ENCODE measurements around the gene PDE12. TPM values are rescaled to one million over a fixed set of nuclear protein-coding genes. Genes with fewer than 3 reads are reported as not detected.
A peak's percentile ranks its signal among the peaks of the same experiment; 100 is the strongest.

The PDE12 gene
- total RNA-seq, 1 experiment from 2014 or later, result 27.7 TPM

DNA sequence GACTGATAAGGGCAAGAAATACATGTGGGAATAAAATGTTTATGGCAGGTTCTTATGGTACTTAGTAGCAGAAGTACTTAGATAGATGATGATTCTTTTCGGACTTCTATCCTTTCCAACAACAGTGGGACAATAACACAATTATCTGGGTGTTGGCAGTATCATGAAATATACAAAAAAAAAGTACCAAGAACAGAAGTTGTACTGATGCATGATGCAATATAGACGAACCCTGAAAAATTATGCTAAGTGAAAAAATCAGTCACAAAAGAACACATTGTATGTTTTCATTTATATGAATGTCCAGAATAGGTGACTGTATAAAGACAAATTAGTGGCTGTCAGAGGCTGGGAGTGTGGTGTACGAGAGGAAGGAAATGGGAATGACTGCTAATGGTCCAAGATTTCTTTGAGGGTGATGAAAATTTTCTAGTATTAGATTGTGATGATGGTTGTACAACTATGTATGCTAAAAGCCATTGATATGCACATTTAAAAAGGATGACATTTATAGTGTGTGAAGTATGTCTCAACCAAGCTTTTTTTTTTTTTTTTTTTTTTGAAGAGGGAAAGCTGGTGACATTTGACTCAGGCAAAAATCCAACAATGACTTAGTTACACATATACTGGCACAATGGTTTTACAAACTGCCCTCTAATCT is 20.0 kb downstream of the PDE12 start:
- Histone ChIP-seq H3K9me2 (replicated peaks; ENCODE audit: insufficient read depth, low read length) (no peaks in the 10 kb centered on the region), H2AFZ (ENCODE audit: low read length) (no peak overlapping the region), H3K4me1 (ENCODE audit: low read length) (peaks cover 5% of the 10 kb centered on the region), H4K20me1 (ENCODE audit: insufficient read depth, low read depth, low read length) (no peaks in the 10 kb centered on the region), H3K36me3 (ENCODE audit: insufficient read depth, low read length) (peaks cover 61% of the 10 kb centered on the region), H3K4me3 (ENCODE audit: low read length) (no peak overlapping the region), H3K79me2 (ENCODE audit: low read length) (peaks cover 83% of the 10 kb centered on the region), H3K27ac (ENCODE audit: low read length) (no peak overlapping the region), H3K27me3 (ENCODE audit: low read length) (no peaks in the 10 kb centered on the region), H3K4me2 (ENCODE audit: low read depth, low read length, poor library complexity, severe bottlenecking) (no peak overlapping the region), H3K9ac (ENCODE audit: low read length) (no peak overlapping the region), H3K9me3 (ENCODE audit: low read length) (no peaks in the 10 kb centered on the region)
- no peak for DNase-seq

DNA sequence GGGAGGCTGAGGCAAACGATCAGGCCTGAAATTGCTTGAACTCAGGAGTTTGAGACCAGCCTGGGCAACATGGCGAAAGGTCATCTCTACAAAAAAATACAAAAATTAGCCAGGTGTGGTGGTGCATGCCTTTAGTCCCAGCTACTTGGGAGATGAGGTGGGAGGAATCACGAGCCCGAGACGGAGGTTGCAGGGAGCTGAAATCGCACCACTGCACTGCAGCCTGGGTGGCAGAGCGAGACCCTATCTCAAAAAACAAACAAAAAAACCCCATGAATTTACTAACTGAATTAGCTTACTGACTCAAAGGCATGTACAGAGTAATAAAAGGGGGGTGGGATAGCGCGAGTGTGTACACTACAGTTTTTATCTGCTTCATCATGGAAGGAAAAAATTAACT is 21.7 kb downstream of the PDE12 start:
- Histone ChIP-seq H3K36me3 (ENCODE audit: insufficient read depth, low read length) (peaks cover 60% of the 10 kb centered on the region), H2AFZ (ENCODE audit: low read length) (no peak overlapping the region), H3K9me2 (replicated peaks; ENCODE audit: insufficient read depth, low read length) (no peaks in the 10 kb centered on the region), H3K27ac (ENCODE audit: low read length) (no peak overlapping the region), H3K4me2 (ENCODE audit: low read depth, low read length, poor library complexity, severe bottlenecking) (no peak overlapping the region), H3K27me3 (ENCODE audit: low read length) (no peaks in the 10 kb centered on the region), H4K20me1 (ENCODE audit: insufficient read depth, low read depth, low read length) (peaks cover 2% of the 10 kb centered on the region; the same call in 1 of the 2 replicates), H3K4me1 (ENCODE audit: low read length) (peaks cover 19% of the 10 kb centered on the region), H3K9ac (ENCODE audit: low read length) (no peak overlapping the region), H3K79me2 (ENCODE audit: low read length) (peaks cover 88% of the 10 kb centered on the region), H3K4me3 (ENCODE audit: low read length) (no peak overlapping the region), H3K9me3 (ENCODE audit: low read length) (no peaks in the 10 kb centered on the region)
- DNase-seq, result no peak

DNA sequence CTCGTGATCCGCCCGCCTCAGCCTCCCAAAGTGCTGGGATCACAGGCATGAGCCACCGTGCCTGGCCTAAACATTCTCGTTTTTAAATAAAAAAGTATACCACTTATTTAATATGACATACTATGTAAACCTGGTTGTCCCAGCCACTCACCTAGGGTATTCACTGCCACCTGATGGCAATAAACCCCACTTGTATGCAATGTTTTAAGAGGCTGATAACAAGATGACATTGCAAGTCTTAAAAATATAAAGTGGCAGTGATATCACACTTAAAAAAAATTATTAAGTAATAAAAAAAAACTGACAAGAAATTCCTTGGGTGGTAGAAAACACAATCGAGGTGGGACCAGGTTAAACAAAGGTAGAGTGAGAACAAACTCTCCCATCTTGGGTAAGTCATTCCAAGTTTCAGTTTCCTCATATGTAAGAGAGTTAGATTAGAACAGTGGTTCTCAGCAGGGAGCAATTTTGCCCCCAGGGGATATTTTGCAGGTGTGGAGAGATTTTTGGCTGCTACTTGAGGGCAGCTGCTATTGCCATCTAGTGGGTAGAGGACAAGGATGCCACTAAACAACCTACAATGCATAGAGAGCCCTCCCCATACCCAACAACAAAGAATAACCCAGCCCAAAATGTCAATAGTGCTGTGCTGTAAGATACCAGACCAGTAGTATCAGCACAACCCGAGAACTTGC is 26.5 kb downstream of the PDE12 start:
- Histone ChIP-seq H3K4me1 (ENCODE audit: low read length) (peaks cover 35% of the 10 kb centered on the region), H3K36me3 (ENCODE audit: insufficient read depth, low read length) (peaks cover 44% of the 10 kb centered on the region), H3K79me2 (ENCODE audit: low read length) (peaks cover 98% of the 10 kb centered on the region), H4K20me1 (ENCODE audit: insufficient read depth, low read depth, low read length) (peaks cover 20% of the 10 kb centered on the region), H3K27ac (ENCODE audit: low read length) (peak overlapping the region; percentile 63), H3K27me3 (ENCODE audit: low read length) (no peaks in the 10 kb centered on the region), H3K4me3 (ENCODE audit: low read length) (no peak overlapping the region), H3K4me2 (ENCODE audit: low read depth, low read length, poor library complexity, severe bottlenecking) (peak overlapping the region; percentile 23), H3K9me3 (ENCODE audit: low read length) (no peaks in the 10 kb centered on the region), H3K9me2 (replicated peaks; ENCODE audit: insufficient read depth, low read length) (no peaks in the 10 kb centered on the region), H3K9ac (ENCODE audit: low read length) (no peak overlapping the region), H2AFZ (ENCODE audit: low read length) (no peak overlapping the region)
- DNase-seq, result peak; percentile 77

DNA sequence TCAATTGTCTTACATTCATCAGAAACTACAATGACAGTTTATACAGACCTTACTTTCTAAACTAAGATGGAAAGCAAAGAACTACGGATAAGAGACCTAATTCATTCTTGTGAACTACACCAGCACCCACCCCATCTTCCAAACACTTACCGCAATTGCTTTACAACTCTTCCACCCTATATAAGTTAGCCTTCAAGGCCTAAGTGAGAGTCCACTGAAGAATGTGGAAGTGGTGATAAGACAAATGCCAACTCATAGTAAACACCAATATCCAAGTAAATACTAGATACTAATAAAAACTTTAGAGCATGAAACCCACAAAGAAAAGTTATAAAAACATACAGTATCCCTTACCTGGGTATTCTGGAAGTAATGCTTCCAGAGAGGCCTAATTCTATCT is 27.5 kb downstream of the PDE12 start:
- H3K4me1 ChIP-seq (ENCODE audit: low read length), result peaks cover 43% of the 10 kb centered on the region
- H3K4me2 ChIP-seq (ENCODE audit: low read depth, low read length, poor library complexity, severe bottlenecking), result no peak overlapping the region
- H3K4me3 ChIP-seq (ENCODE audit: low read length), result no peak overlapping the region
- no peaks in the 10 kb centered on the region for H3K9me2 ChIP-seq (replicated peaks; ENCODE audit: insufficient read depth, low read length)
- peaks cover 98% of the 10 kb centered on the region for H3K79me2 ChIP-seq (ENCODE audit: low read length)
- no peak overlapping the region for H3K9ac ChIP-seq (ENCODE audit: low read length)
- peak overlapping the region; percentile 63 for H3K27ac ChIP-seq (ENCODE audit: low read length)
- H2AFZ ChIP-seq (ENCODE audit: low read length), result no peak overlapping the region
- peaks cover 44% of the 10 kb centered on the region for H3K36me3 ChIP-seq (ENCODE audit: insufficient read depth, low read length)
- no peaks in the 10 kb centered on the region for H3K27me3 ChIP-seq (ENCODE audit: low read length)
- no peak for DNase-seq
- peaks cover 20% of the 10 kb centered on the region for H4K20me1 ChIP-seq (ENCODE audit: insufficient read depth, low read depth, low read length)
- H3K9me3 ChIP-seq (ENCODE audit: low read length), result no peaks in the 10 kb centered on the region

DNA sequence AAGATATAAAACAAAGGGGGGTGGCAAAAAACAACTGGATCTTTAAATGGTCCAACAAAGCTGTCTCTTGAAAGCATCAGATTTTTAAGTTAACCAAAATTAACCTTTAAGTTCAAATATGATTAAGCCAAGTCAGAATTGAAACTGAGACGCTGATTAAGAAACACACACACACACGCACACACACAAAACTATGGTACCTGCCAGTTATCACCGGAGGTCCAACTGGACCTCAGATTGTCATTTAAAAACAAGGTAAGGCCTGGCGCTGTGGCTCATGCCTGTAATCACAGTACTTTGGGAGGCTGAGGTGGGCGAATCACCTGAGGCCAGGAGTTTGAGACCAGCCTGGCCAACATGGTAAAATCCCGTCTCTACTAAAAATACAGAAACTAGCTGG is 30.7 kb downstream of the PDE12 start:
- peaks cover 24% of the 10 kb centered on the region; the same call in 1 of the 2 replicates for H3K36me3 ChIP-seq (ENCODE audit: insufficient read depth, low read length)
- H3K27me3 ChIP-seq (ENCODE audit: low read length), result no peaks in the 10 kb centered on the region
- DNase-seq, result no peak
- peaks cover 96% of the 10 kb centered on the region for H3K79me2 ChIP-seq (ENCODE audit: low read length)
- H3K4me1 ChIP-seq (ENCODE audit: low read length), result peaks cover 31% of the 10 kb centered on the region
- no peak overlapping the region for H3K4me3 ChIP-seq (ENCODE audit: low read length)
- H2AFZ ChIP-seq (ENCODE audit: low read length), result no peak overlapping the region
- no peak overlapping the region for H3K9ac ChIP-seq (ENCODE audit: low read length)
- H3K9me3 ChIP-seq (ENCODE audit: low read length), result no peaks in the 10 kb centered on the region
- no peak overlapping the region for H3K4me2 ChIP-seq (ENCODE audit: low read depth, low read length, poor library complexity, severe bottlenecking)
- no peaks in the 10 kb centered on the region for H3K9me2 ChIP-seq (replicated peaks; ENCODE audit: insufficient read depth, low read length)
- no peak overlapping the region for H3K27ac ChIP-seq (ENCODE audit: low read length)
- H4K20me1 ChIP-seq (ENCODE audit: insufficient read depth, low read depth, low read length), result peaks cover 20% of the 10 kb centered on the region

DNA sequence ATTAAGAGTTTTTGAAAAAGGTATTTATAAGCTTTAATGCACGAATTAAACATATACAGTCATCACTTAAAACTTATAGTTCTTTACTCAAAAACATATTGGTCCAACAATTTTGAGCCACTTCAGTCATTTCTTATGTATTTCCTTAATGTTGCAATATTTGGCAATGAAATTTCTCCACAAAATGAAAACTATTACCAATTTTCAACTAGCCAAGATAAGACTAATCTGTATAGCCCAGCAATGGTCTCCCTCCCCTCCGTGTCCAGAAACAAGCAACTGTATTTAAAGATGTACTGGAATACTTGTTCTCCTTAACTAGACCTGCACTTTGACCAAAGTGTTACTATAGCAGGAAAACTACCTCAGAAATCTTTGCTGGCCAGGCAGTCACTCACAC is 31.8 kb downstream of the PDE12 start:
- Histone ChIP-seq H3K9ac (ENCODE audit: low read length) (no peak overlapping the region), H3K27me3 (ENCODE audit: low read length) (no peaks in the 10 kb centered on the region), H3K4me1 (ENCODE audit: low read length) (peaks cover 23% of the 10 kb centered on the region), H3K9me3 (ENCODE audit: low read length) (no peaks in the 10 kb centered on the region), H3K4me2 (ENCODE audit: low read depth, low read length, poor library complexity, severe bottlenecking) (no peak overlapping the region), H4K20me1 (ENCODE audit: insufficient read depth, low read depth, low read length) (peaks cover 17% of the 10 kb centered on the region), H3K4me3 (ENCODE audit: low read length) (no peak overlapping the region), H3K36me3 (ENCODE audit: insufficient read depth, low read length) (peaks cover 24% of the 10 kb centered on the region; the same call in 1 of the 2 replicates), H3K9me2 (replicated peaks; ENCODE audit: insufficient read depth, low read length) (no peaks in the 10 kb centered on the region), H2AFZ (ENCODE audit: low read length) (no peak overlapping the region), H3K79me2 (ENCODE audit: low read length) (peaks cover 96% of the 10 kb centered on the region), H3K27ac (ENCODE audit: low read length) (peak overlapping the region; percentile 0; the same call in 1 of the 2 replicates)
- DNase-seq, result no peak

DNA sequence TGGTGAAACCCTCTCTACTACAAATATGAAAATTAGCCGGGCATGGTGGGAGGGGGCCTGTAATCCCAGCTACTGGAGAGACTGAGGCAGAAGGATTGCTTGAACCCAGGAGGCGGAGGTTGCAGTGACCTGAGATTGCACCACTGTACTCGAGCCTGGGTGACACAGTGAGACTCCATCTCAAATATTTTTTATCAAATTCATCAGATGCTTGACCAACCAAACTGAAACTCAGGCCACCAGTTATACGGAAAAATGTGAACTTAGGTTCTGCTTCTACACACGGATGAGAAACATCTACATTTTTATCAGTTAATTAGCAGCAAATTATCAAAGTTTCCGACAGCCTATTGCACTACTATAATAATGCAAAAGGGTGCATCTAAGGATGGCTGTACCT is 36.2 kb downstream of the PDE12 start:
- H3K4me1 ChIP-seq (ENCODE audit: low read length), result peaks cover 26% of the 10 kb centered on the region
- H3K9me3 ChIP-seq (ENCODE audit: low read length), result no peaks in the 10 kb centered on the region
- H3K27me3 ChIP-seq (ENCODE audit: low read length), result no peaks in the 10 kb centered on the region
- peaks cover 96% of the 10 kb centered on the region for H3K79me2 ChIP-seq (ENCODE audit: low read length)
- H2AFZ ChIP-seq (ENCODE audit: low read length), result no peak overlapping the region
- no peaks in the 10 kb centered on the region for H3K9me2 ChIP-seq (replicated peaks; ENCODE audit: insufficient read depth, low read length)
- DNase-seq, result no peak
- H3K4me2 ChIP-seq (ENCODE audit: low read depth, low read length, poor library complexity, severe bottlenecking), result no peak overlapping the region
- no peaks in the 10 kb centered on the region; the same call in 1 of the 2 replicates for H4K20me1 ChIP-seq (ENCODE audit: insufficient read depth, low read depth, low read length)
- H3K9ac ChIP-seq (ENCODE audit: low read length), result no peak overlapping the region
- H3K4me3 ChIP-seq (ENCODE audit: low read length), result no peak overlapping the region
- no peak overlapping the region for H3K27ac ChIP-seq (ENCODE audit: low read length)
- H3K36me3 ChIP-seq (ENCODE audit: insufficient read depth, low read length), result peaks cover 19% of the 10 kb centered on the region; the same call in 1 of the 2 replicates

DNA sequence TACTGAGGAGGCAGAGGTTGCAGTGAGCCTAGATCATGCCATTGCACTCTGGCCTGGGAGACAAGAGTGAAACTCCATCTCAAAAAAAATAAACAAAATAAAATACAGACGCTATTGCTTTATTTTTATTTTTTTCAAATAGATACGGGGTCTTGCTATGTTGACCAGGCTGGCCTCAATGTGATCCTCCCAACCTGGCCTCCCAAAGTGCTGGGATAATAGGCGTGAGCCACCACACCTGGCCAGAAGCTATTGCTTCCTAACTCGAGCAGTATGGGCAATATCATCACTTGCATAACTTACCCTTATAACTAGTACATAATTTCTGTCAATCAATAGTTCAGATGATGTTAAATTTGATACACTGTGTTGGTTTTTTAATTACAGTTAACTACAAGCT is 38.1 kb downstream of the PDE12 start:
- no peak overlapping the region for H3K27ac ChIP-seq (ENCODE audit: low read length)
- H3K9ac ChIP-seq (ENCODE audit: low read length), result no peak overlapping the region
- peaks cover 93% of the 10 kb centered on the region for H3K79me2 ChIP-seq (ENCODE audit: low read length)
- H3K4me2 ChIP-seq (ENCODE audit: low read depth, low read length, poor library complexity, severe bottlenecking), result no peak overlapping the region
- H4K20me1 ChIP-seq (ENCODE audit: insufficient read depth, low read depth, low read length), result no peaks in the 10 kb centered on the region; the same call in 1 of the 2 replicates
- H3K27me3 ChIP-seq (ENCODE audit: low read length), result no peaks in the 10 kb centered on the region
- peaks cover 22% of the 10 kb centered on the region for H3K4me1 ChIP-seq (ENCODE audit: low read length)
- H3K9me2 ChIP-seq (replicated peaks; ENCODE audit: insufficient read depth, low read length), result no peaks in the 10 kb centered on the region
- DNase-seq, result no peak
- no peak overlapping the region for H2AFZ ChIP-seq (ENCODE audit: low read length)
- no peaks in the 10 kb centered on the region for H3K9me3 ChIP-seq (ENCODE audit: low read length)
- no peak overlapping the region for H3K4me3 ChIP-seq (ENCODE audit: low read length)
- peaks cover 19% of the 10 kb centered on the region; the same call in 1 of the 2 replicates for H3K36me3 ChIP-seq (ENCODE audit: insufficient read depth, low read length)

Data from Karpas-422 (cell line).